IPS-NIHi7 (cell line): ENCODE data around the gene SCTR.

Experiments
- DNase-seq: peaks from one replicate; pipeline ENCODE4 v3.0.0; 2012; ENCODE audit warnings: mixed read lengths; ENCODE audit errors: extremely low spot score

Gene SCTR

DNA sequence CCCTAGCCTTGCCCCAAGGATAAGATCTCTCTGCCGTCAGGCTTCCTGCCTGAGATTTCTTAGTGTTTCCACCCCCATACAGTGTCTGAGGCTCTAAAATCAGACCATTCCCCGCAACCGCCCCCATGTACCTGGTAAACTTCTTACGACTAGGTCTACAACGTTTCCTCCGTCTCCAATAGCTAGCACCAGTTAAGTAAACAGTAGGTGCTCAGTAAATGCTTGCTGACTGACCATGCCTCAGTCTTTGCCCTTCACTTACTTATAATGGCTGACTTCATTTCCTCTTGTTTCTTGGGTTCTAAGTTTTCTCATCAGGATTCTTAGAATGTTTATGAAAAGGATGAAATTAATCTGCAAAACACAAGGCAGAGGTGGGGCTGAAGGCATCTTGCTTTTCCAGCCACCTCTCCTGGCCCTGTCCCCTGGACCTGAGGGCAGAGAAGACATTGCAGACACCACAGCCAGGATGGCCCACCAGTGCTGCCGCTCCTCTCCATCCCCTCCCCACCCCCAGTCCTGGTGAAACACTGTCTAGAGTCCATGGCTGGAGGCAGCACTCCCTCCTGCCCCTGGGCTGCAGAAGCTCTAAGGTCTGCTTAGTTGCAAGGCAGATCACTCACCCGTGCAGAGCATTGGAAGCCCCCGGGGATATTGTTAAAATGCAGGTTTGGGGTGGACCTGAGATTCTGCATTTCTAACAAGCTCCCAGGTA lies 75.7 kb downstream of the SCTR start:
- no peak for DNase-seq

DNA sequence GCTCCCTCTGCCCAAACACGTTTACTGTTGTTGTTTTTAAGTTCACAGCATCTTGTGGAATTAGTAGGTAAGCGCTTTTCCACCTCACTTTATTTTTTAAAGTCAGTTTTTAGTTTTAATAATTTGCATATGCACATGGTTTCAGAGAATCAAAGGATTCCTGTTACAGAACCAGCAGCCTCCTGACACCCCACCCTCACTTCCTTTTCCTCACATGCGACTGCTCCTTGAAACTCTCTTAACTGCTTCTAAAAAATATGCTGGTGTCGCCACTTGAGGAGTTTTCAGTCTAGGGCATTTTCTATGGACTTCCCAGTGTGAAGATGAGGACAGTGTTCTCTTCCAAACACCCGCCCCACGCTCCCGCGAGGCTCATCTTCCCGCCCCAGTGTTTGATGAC lies 78.2 kb downstream of the SCTR start:
- DNase-seq, result no peak

DNA sequence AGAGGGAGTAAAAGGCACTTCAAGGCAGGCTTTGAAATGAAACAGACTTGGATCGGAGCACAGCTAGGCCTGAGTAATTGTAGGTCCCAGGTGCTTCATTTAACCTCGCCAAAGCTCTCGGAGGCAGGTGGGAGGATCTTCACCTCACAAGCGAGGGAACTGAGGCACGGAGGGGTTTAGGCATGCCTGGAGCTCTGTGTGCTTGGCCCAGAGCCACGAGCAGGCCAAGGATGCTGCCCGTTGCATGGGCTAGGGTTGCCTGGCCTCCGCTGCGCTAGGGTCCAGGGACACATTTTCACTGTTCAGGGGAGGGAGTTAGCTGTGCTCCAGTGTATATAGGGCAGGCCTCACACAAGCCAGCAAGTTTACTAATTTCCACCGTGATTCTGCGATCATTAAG lies 81.4 kb downstream of the SCTR start:
- no peak for DNase-seq

DNA sequence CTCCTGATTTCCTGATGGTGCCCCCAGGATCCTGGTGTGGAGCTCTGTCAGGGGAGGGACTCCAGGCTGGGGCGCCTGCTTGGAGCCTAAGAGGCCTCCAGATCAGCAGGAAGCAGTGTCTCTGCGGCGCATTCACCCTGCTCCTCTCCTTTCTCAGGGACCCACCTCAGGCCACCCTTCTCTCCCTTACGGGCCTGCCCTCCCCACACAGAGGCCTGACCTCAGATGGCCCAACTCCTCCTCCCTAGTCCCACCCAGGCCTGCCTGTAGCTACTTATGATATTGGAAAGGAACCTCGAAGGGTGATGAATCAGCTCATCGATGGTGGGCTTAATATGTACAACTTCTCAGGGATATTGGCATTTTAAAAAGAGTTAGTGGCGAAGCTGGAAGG lies 82.1 kb downstream of the SCTR start:
- no peak for DNase-seq

DNA sequence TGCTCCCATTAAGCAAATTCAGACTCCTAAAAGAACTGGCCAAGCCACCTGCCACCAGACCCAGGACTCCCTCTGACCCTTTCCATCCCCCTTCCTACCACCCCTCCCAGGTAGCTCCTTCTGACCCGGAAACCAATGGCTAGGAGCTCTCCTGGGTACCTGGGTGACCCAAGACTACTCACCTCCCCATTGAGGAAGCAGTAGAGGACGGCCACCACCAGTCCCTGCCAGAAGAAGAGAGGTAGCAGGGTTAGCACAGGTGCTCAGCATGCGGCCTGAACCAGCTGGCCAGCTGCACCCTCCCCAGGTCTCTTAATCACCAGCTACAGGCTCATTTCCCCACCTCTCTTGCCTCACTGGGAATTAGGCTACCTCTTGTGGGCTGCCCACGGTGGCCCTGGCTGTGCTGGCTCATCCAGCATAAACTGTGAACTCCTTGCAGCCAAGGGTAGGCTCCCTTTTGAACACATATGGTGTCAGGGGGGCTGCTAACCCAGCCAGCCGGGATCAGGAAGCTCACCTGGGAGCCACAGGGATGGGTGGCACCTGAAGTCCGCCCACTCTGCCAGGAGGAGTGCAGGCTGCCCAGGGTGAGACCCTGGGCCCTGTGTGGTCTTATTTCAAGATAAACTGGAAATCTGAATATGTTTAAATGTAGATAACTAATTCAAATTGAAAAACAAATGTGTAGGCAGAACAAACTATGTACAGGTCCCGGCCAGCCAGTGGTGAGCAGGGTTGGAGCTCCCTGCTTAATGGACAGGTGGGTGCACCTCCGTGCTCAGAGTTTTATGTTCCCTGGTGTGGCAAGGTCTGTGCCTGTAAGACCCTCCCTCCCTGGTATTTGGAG lies 82.7 kb downstream of the SCTR start:
- DNase-seq, result no peak

DNA sequence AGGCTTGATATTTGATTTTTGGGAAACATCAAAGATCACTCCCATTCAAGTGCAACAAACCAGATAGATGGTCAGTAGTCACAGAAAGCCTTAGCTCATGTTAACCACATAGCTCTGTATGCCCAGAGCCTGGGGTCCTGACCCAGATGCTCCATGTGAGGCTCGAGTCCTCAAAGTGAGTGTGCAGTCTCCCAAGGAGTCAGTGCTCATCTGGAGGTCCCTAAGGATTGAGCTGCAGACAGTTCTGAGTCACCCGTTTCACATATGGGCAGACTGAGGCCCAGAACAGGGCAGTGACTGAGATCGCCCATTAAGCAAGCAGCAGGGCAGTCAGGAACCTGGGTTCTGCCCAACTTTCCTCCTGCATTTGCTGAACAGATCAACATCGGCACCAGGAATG lies 83.4 kb downstream of the SCTR start:
- no peak for DNase-seq

DNA sequence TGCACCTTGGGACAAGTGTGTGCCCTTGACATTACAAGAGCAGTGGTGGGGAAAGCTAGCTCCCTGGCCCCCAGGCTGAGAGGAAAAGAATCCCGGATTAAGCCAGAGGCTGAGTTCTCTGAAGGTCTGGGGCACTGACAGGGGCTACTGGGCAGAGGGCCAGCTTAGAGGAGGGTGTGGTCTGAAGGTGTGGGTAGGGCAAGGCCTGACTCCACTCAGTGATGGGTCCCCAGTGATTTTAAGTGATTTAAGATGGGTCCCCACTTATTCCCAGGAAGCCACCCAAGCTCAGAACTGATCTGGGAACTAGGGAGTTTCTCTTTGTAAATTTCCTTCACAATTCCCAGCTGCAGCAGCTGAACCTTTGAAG lies 83.8 kb downstream of the SCTR start:
- no peak for DNase-seq

DNA sequence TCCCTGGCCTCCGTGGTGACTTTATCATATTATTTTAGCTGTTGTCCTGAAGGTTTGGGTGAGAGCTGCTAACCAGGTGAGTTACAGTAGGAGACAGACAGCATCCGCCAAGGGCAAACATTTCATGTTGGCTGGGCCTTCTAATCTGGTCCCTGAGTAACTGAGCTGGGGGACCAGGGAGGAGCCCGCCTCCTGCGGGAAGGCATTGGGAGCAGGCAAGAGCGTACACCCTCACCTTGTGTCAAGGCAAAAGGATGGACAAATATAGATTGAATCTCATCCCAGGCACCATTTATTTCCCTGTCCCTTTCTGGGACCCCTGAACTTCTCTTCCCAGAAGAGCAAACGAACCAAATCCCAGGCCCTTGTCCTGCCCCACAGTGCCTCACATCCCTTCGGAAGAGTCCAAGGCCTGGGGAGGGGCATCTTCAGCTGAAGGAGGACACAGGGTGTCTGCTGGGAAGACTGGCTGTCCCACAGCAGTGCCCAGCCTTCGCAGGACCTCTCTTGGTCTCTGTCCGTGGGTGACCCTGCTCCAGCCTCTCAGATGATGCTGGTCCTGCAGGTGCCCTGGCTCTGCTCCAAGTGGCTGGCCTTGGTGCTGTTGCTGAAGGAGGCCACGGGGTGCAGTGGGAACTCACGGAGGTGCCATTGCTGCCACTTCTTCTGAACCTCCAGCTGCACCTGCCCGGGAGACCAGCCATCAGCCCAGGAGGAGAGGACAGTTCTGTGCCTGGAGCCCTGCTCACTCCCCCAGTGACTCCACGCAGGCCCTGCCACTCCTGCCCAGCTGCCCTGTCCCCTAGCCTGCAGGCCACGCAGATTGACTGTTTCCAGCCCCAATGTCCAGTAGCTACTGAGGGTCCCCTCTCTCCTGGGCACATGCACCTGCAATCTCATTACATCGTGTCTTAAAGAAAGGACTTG lies 84.4 kb downstream of the SCTR start:
- DNase-seq, result no peak

DNA sequence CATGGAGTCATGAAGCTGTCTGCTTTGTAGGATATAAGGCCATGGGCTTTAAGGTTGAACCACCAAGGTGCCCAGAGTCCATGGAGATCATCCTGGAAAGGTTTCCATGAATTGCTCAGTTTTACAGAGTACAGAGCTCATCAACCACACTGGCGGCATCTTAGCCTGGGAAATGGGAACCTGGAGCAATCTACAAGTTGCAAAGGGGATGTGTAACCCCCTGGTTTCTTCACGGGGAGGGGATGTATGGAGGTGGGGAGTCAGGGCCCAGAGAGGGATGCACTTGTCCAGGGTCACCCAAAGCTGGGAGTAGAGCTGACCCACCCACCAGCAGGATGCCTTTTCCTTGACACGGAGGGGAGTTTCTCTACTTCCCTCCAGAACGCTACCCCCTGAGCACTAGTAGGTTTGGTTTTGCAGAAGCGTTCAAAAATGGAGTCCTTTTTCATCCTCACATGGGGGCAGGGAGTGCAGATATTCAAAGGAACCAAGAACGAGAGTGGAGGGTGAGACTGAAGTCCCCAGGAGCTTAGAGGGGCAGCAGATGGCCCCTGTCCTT lies 85.5 kb downstream of the SCTR start:
- no peak for DNase-seq

DNA sequence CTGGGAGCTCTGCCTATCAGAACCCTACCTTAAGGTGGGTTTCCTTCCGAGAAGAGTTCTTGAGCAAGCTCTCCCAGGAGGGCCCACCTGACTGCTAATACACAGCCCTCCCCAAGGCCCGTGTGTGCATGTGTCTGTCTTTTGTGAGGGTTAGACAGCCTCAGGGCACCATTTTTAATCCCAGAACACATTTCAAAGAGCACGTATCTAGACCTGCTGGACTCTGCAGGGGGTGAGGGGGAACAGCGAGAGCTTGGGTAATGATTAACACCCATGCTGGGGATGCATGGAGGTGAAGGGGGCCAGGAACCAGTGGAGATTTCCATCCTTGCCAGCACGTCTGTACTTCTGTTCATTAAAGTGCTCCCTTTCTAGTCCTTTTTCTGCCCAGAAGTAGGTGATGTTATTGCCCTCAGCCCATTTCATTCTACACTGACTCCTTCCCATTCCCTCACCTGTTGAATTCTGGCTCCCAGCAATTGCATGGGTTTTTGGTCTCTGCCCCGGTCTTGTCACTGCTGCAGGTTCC lies 86.1 kb downstream of the SCTR start:
- DNase-seq, result no peak

DNA sequence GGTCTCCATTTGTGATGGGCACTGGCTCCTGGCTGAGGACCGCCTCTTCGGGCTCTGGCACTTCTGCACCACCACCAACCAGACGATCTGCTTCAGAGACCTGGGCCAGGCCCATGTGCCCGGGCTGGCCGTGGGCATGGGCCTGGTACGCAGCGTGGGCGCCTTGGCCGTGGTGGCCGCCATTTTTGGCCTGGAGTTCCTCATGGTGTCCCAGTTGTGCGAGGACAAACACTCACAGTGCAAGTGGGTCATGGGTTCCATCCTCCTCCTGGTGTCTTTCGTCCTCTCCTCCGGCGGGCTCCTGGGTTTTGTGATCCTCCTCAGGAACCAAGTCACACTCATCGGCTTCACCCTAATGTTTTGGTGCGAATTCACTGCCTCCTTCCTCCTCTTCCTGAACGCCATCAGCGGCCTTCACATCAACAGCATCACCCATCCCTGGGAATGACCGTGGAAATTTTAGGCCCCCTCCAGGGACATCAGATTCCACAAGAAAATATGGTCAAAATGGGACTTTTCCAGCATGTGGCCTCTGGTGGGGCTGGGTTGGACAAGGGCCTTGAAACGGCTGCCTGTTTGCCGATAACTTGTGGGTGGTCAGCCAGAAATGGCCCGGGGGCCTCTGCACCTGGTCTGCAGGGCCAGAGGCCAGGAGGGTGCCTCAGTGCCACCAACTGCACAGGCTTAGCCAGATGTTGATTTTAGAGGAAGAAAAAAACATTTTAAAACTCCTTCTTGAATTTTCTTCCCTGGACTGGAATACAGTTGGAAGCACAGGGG lies 87.1 kb downstream of the SCTR start:
- no peak for DNase-seq

DNA sequence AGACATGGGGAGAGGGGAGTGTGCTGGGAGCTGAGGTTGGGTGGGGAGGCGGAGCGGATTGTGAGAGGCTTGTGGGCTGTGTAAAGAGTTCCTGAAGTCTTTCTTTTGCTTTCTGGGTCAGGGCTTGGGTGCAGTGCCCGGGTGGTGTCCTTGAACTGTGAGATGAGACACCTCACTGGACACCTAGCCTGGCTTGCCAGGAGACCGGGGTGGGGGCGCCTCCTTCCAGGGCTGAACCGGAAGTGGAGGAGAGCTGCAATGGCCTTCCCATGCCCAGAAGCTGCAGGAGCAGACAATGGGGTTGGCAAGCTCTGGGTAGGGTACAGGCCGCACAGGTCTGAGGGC lies 88.4 kb downstream of the SCTR start:
- DNase-seq, result no peak

DNA sequence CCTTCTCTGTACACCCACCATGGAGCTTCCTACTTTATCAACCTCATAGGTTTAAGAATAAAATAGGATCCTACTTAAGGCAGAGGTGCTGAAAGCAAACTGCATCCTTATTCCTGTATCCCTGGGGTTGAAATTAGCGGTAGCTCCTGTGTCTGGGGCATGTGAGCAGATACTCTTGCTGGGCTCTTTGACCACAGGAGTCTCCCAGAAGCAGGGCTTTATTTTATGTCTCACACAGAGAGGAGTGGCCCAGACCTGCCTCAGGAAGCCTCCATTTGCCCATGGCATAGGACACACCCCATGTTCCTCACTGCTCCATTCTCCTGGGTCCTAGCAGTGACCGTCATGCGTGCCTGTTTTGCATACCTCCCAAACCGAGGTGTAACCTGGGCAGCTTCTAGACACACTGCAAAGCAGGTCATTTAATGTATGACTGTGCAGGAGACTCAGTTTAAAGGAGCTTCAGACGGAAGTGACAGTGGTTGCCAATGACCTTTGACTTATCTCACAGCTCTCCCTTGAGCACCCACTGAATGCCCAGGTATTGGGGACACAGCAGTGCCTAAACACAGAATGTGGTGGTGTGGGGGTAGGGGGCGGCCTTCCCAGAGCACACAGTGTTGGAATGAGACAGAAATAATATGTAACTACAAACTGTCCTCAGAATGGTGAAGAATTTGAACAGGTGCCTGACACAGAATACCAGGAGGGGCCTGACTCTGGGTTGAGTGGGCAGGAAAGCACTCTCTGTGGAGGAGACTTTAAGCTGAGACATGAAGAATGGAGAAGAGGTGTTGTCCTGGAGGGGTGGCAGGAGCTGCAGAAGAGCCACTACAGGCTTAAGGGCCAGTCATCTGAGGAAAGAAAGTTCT lies 89.0 kb downstream of the SCTR start:
- DNase-seq, result no peak

DNA sequence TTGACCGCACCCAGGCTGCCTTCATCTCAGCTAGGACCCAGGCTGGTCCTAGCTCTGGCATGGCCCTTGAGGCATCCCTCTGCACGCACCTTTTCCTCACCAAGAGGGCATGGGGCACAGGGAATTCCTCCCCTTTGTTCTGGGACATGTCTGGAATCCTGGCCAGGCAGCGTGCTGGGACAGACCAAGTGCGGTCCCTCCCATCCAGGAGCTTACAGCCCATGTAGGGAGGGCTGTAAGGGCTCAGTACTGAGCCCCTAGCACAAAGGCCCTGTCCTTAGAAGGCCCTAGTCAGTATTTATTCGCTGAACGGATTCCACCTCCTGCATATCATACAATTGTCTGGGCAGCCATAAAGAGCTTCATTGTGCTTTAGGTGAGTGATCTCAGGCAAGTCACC lies 89.6 kb downstream of the SCTR start:
- no peak for DNase-seq

DNA sequence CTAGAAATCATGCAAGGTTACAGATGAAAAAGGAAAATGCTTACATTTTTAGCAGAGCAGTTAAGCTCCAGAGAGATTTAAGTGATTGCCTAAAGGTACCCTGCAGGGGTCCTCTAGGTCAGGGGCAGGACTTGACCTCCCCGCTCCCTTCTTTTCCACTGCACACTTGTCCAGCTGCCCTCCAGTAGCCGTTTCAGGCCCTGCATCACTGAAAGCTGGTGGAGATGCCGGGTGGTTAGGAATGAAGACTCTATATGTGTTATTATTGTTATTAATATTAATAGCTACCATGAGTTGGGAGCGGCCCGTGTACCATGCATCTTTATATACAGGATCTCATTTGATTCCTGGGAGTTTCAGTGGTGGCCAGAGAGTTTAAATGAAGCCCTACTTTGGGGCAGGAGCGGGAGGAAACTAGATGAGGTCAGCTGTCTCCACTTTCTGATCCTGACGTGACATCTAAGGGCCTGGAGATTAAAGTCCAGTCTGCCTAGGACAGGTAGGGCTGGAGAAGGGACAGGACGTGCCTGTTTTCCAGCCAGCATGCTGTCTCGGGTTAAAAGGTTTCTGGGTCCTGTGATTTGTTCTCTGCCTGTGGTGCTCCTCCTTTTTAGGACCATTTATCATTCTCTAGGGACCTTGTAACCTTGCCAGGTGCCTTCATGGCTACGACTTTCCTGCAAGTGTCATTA lies 90.5 kb downstream of the SCTR start:
- DNase-seq, result no peak

DNA sequence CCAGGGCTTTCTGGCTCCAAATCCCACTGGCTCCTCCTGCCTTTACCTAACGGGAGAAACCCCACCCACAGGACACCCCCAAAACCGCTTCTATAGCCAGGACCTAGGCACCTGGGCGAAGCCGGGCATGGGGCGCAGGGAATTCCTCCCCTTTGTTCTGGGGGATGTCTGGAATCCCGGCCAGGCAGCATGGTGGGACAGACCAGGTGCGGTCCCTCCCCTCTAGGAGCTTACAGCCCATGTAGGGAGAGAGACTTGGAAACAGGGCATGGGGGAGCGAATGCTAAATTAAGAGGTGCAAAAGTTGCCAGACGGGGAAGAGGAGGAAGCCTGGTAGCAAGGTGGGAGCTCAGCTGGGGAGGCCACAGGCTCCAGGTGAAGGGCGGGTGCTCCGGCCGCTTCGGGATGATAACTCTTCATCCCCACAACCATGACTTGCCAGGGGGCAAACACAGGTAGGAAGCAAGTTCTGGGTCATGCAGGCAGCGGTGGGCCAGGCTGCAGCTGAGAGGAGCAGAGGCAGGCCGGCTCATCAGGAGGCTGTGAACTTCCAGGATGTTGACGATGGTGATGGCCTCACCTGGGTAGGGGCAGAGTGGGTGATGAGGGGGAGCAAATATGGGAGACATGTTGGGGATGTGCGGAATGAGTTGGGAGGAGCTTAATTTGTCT lies 91.3 kb downstream of the SCTR start:
- DNase-seq, result no peak

DNA sequence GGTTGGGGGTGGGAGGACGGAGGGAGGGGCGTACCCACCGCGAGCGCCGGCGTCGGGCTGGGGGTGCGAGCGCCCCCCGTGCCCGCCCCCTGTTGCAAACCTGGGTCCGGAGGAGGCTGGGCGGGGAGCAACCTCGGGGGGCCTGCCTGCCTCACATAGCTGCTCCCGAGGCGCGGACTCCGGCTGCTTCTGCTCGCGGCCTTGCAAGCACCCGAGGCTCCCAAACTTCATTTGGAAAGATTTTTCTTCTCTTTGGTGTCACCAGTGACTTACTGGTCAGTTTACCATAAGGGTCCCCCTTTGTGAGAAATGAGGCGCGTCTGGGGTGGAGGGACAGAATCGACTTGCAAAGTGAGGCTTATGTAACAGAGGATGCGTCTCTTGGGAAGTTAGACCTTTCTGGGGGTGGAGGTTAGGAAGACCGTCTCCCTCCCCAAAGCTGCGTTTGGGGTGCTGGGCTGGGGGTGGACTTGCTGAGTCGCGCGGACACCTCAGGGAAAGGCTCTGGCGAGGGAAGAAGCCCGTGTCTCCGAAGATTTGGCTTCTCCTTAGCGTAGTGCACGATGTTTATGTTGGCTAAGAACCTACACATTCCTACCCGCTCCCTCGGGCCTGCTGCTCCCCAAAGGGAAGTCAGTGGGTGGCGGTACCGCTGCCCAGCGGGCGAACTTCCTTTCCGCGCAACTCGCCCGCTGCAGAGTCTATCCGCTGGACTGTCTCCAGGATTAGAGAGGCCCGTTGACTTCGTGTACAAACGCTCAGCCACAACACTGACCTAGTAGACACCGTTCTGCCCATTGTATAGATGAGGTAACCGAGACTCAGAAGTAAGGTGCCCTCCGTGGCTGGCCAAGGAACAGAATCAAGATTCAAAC lies 92.1 kb downstream of the SCTR start:
- DNase-seq, result no peak
